Upper lobe of left lung (tissue), 6 donors: Measurements from ENCODE around the gene MBNL2. TPM values are rescaled to one million over a fixed set of nuclear protein-coding genes. Genes with fewer than 3 reads are reported as not detected.

Experiments
- ATAC-seq, 2 donors: fragments of 200-7000 bp; cut with Tn5 transposase; one replicate each; pipeline ENCODE4 v1.9.1; 2022; ENCODE audit warnings: mild to moderate bottlenecking in 2 of 2, moderate library complexity in 2 of 2; ENCODE audit not compliant: low FRiP score in 2 of 2
- DNase-seq, 2 donors: peaks; one replicate each; pipeline ENCODE4 v3.0.0-alpha.2; 2019 to 2020
- H3K27ac ChIP-seq, 4 donors: fragments of 200-600 bp; sonication (generic); one replicate each; pipeline ENCODE4 v1.5.1; 2016 to 2019
- H3K27me3 ChIP-seq, 4 donors: fragments of 200-600 bp; sonication (generic); one replicate each; pipeline ENCODE4 v1.5.1; 2017 to 2019
- H3K36me3 ChIP-seq, 4 donors: fragments of 200-600 bp; sonication (generic); one replicate each; pipeline ENCODE4 v1.5.1; 2016 to 2019
- H3K4me1 ChIP-seq, 4 donors: fragments of 200-600 bp; sonication (generic); one replicate each; pipeline ENCODE4 v1.5.1; 2018 to 2019
- H3K4me3 ChIP-seq, 4 donors: fragments of 200-600 bp; sonication (generic); one replicate each; pipeline ENCODE4 v1.5.1; 2017 to 2019; ENCODE audit warnings: mild to moderate bottlenecking in 2 of 4, moderate library complexity in 1 of 4
- H3K9me3 ChIP-seq, 4 donors: fragments of 200-600 bp; sonication (generic); one replicate each; pipeline ENCODE4 v1.5.1; 2018 to 2019
- EP300 ChIP-seq, 4 donors: sonication (generic); formaldehyde crosslinking; IDR thresholded peaks; one replicate each; pipeline ENCODE4 v1.5.1; 2017; ENCODE audit warnings: antibody characterized with exemption in 4 of 4, control low read depth in 2 of 4
- POLR2A ChIP-seq, 4 donors: fragments of 450-650 bp; IDR thresholded peaks; one replicate each; pipeline ENCODE4 v1.5.1; 2016 to 2017; ENCODE audit warnings: antibody characterized with exemption in 4 of 4, mild to moderate bottlenecking in 2 of 4
- POLR2AphosphoS5 ChIP-seq, 2 donors: sonication (generic); formaldehyde crosslinking; IDR thresholded peaks; one replicate each; pipeline ENCODE4 v1.5.1; 2017; ENCODE audit warnings: antibody characterized with exemption in 2 of 2
- WGBS, 2 donors: methylation state at CpG; one replicate each; pipeline ENCODE4 v1.1.5; 2017 to 2018; 5-methylcytosine and 5-hydroxymethylcytosine counted together
- total RNA-seq, 6 donors: library from RNA; depleted of rRNA in 4 of 6; stranded (reverse); fragments of >200 nt in 4 of 6; gene quantifications; one replicate each; pipeline versions ENCODE4 v1.1.0 to v1.2.1, GENCODE V29; 2016 to 2021
- TF ChIP-seq, protein P1 (sequence below), 6 experiments: fragments of 450-650 bp in 4 of 6; fragments of 200-600 bp in 2 of 6; sonication (generic) in 2 of 6; IDR thresholded peaks; one replicate each; pipeline ENCODE4 v1.5.1; 2016 to 2019; ENCODE audit warnings: antibody characterized with exemption in 6 of 6
- donor health status: DM: no; HTN: no; CAD: no; lungs with moderate emphysema.
- donor health status: DM: no; HTN: yes; CAD: no; lungs with severe emphysema.

MBNL2 gene
- total RNA-seq, 6 donors from 2014 or later, result 40.9 to 78.4 (median 51.3) TPM

DNA sequence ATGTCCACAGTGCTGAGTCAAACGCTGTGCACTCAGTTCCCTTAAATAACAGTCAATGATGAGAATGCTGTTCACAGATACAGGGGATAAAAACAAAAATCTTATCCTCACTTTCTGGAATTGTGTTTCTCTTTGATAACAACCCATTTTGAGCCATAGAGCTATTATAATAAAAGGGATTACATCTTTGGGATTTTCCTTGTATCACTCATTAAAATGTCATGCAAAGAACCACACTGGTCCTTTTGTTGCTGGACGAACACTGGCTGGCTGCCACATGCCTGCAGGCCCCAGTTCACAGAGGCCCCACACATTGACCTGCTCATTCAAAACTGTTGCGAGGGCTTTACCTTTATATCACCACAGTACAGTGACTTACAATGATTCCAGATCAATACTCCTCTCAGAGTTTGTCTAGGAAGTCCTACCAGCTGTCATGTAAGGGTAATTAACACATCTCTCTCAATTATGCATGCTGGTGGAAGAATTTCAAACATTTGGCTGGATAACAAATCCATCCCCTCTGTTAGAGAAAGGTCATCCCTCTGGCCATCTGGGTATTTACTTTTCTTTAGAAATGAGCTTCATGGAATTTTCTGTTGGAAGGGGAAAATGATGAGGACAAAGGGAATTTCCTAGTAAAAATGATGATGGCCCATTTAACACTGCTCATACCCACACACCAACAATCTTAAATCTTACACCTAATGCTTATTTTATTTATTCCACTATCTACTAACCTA lies 85.9 kb downstream of the MBNL2 start:
- ATAC-seq, result peak in 1 of 2 donors; percentile 52
- H3K27ac ChIP-seq, result peak overlapping the region in 1 of 4 donors; percentile 32

GRCh38 chr13:97308735-97309429 lies 86.7 kb downstream of the MBNL2 start:
- no peaks in the 10 kb centered on the region for H3K36me3 ChIP-seq
- peak overlapping the region in 1 of 4 donors; percentile 19 for H3K27ac ChIP-seq
- ATAC-seq (no peak), DNase-seq (no peak)
- TF ChIP-seq POLR2A (IDR thresholded peaks at IDR 0.05), result no peak
- TF ChIP-seq, protein P1, sequence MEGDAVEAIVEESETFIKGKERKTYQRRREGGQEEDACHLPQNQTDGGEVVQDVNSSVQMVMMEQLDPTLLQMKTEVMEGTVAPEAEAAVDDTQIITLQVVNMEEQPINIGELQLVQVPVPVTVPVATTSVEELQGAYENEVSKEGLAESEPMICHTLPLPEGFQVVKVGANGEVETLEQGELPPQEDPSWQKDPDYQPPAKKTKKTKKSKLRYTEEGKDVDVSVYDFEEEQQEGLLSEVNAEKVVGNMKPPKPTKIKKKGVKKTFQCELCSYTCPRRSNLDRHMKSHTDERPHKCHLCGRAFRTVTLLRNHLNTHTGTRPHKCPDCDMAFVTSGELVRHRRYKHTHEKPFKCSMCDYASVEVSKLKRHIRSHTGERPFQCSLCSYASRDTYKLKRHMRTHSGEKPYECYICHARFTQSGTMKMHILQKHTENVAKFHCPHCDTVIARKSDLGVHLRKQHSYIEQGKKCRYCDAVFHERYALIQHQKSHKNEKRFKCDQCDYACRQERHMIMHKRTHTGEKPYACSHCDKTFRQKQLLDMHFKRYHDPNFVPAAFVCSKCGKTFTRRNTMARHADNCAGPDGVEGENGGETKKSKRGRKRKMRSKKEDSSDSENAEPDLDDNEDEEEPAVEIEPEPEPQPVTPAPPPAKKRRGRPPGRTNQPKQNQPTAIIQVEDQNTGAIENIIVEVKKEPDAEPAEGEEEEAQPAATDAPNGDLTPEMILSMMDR (IDR thresholded peaks at IDR 0.05), result no peak
- TF ChIP-seq EP300 (IDR thresholded peaks at IDR 0.05), result no peak
- no peak for TF ChIP-seq POLR2AphosphoS5 (IDR thresholded peaks at IDR 0.05)
- no peaks in the 10 kb centered on the region for H3K27me3 ChIP-seq
- H3K4me3 ChIP-seq, result no peak overlapping the region
- H3K9me3 ChIP-seq, result no peaks in the 10 kb centered on the region
- H3K4me1 ChIP-seq, result peaks cover 0 to 25% (median 16%) of the 10 kb centered on the region in 4 donors
- 73 to 93% methylated on average over 5 of the region's 5 CpGs for WGBS, 2 donors

More for the DNA sequence above, 85.9 kb downstream of the MBNL2 start:
- TF ChIP-seq, protein P1 (IDR thresholded peaks at IDR 0.05), result no peak
- no peak for TF ChIP-seq POLR2A (IDR thresholded peaks at IDR 0.05)
- Histone ChIP-seq H3K9me3 (no peaks in the 10 kb centered on the region), H3K4me3 (no peak overlapping the region), H3K27me3 (no peaks in the 10 kb centered on the region), H3K4me1 (peaks cover under 1 to 28% (median 16%) of the 10 kb centered on the region in 4 donors), H3K36me3 (no peaks in the 10 kb centered on the region)
- no peak for DNase-seq
- 55 to 80% methylated on average over 3 of the region's 3 CpGs for WGBS, 2 donors

DNA sequence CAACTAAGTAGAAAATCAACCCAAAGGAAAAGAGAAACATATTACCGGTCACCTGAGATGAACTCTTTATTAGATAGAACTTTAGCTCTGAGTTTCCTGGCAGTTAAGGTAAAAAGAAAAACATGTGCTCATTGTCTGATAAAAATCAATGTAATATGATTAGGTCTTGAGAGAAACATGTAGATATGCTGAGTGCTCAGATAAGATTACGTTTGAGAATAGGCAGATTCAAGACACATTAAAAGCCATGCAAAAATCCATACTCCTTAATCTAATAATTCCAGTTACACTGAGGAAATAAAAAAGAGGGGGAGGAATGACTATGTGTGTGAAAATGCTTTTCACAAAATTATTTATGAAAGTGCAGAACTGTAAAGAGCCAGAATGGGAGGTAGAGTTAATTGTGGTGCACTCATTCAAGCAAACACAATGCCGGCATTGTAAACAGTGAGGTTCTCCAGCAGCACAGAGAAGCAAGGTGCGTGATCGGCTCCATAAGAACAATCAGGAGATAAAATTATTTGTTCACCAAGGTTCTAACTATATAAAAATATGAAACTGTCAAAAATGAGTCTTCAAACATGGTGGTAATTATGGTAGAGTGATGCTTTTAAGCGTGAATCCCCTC lies 88.8 kb downstream of the MBNL2 start:
- peaks cover 0 to 36% (median 19%) of the 10 kb centered on the region in 4 donors for H3K4me1 ChIP-seq
- no peaks in the 10 kb centered on the region for H3K27me3 ChIP-seq
- H3K4me3 ChIP-seq, result no peak overlapping the region
- no peaks in the 10 kb centered on the region for H3K36me3 ChIP-seq
- 70 to 76% methylated on average over 6 of the region's 6 CpGs for WGBS, 2 donors
- H3K9me3 ChIP-seq, result no peaks in the 10 kb centered on the region
- ATAC-seq (no peak), DNase-seq (no peak)
- H3K27ac ChIP-seq, result no peak overlapping the region
- TF ChIP-seq, protein P1 (IDR thresholded peaks at IDR 0.05), result no peak
- TF ChIP-seq POLR2A (IDR thresholded peaks at IDR 0.05), result no peak

GRCh38 chr13:97311956-97312355 lies 89.8 kb downstream of the MBNL2 start:
- Histone ChIP-seq H3K27ac (no peak overlapping the region), H3K36me3 (no peaks in the 10 kb centered on the region), H3K9me3 (no peaks in the 10 kb centered on the region), H3K27me3 (no peaks in the 10 kb centered on the region), H3K4me1 (peaks cover 0 to 41% (median 21%) of the 10 kb centered on the region in 4 donors), H3K4me3 (no peak overlapping the region)
- 83 to 92% methylated on average over 3 of the region's 3 CpGs for WGBS, 2 donors
- ATAC-seq, result no peak
- DNase-seq, result no peak
- no peak for TF ChIP-seq POLR2AphosphoS5 (IDR thresholded peaks at IDR 0.05)
- TF ChIP-seq POLR2A (IDR thresholded peaks at IDR 0.05), result no peak
- TF ChIP-seq EP300 (IDR thresholded peaks at IDR 0.05), result no peak
- TF ChIP-seq, protein P1 (IDR thresholded peaks at IDR 0.05), result no peak
